GM23338 (cell line): ENCODE measurements around the gene CTAGE9. TPM values are rescaled to one million over a fixed set of nuclear protein-coding genes. Genes with fewer than 3 reads are reported as not detected.

ENCODE experiments used
- ATAC-seq: fragments of 200-7000 bp; cut with Tn5 transposase; 3 replicates; pipeline ENCODE4 v1.9.1; 2020
- DNase-seq: peaks from one replicate; pipeline ENCODE4 v3.0.0-alpha.2; 2015; ENCODE audit warnings: low spot score
- H2AFZ ChIP-seq: fragments of 200-600 bp; sonication (generic); 2 replicates; pipeline ENCODE4 v1.8.0; 2016; ENCODE audit warnings: antibody characterized with exemption, mild to moderate bottlenecking, moderate library complexity
- H3F3A ChIP-seq: fragments of 200-600 bp; sonication (generic); replicated peaks from 2 replicates; pipeline ENCODE4 v1.8.0; 2017; ENCODE audit warnings: antibody characterized with exemption, mixed run types, low read depth
- H3K27ac ChIP-seq: fragments of 200-600 bp; sonication (generic); 2 replicates; pipeline ENCODE4 v1.6.1; 2016; ENCODE audit warnings: low read depth
- H3K27me3 ChIP-seq: fragments of 200-600 bp; sonication (generic); 2 replicates; pipeline ENCODE4 v1.8.0; 2016; ENCODE audit warnings: mild to moderate bottlenecking, mixed run types, moderate library complexity; ENCODE audit not compliant: insufficient read depth
- H3K36me3 ChIP-seq: fragments of 200-600 bp; sonication (generic); 2 replicates; pipeline ENCODE4 v1.8.0; 2016; ENCODE audit warnings: mild to moderate bottlenecking; ENCODE audit not compliant: insufficient read depth
- H3K4me1 ChIP-seq: fragments of 200-600 bp; sonication (generic); 2 replicates; pipeline ENCODE4 v1.8.0; 2016; ENCODE audit warnings: mild to moderate bottlenecking, moderate library complexity; ENCODE audit not compliant: insufficient read depth
- H3K4me2 ChIP-seq: fragments of 200-600 bp; sonication (generic); 2 replicates; pipeline ENCODE4 v1.7.1; 2017; ENCODE audit warnings: mixed run types
- H3K4me3 ChIP-seq: fragments of 200-600 bp; sonication (generic); 2 replicates; pipeline ENCODE4 v1.6.1; 2016; ENCODE audit warnings: mixed run types
- H3K79me2 ChIP-seq: fragments of 200-600 bp; sonication (generic); replicated peaks from 2 replicates; pipeline ENCODE4 v1.8.0; 2017; ENCODE audit warnings: mild to moderate bottlenecking; ENCODE audit not compliant: insufficient read depth
- H3K9me2 ChIP-seq: fragments of 200-600 bp; sonication (generic); 2 replicates; pipeline ENCODE4 v1.8.0; 2017; ENCODE audit not compliant: insufficient read depth
- H4K20me1 ChIP-seq: fragments of 200-600 bp; sonication (generic); replicated peaks from 2 replicates; pipeline ENCODE4 v1.8.0; 2017; ENCODE audit warnings: mild to moderate bottlenecking; ENCODE audit not compliant: insufficient read depth
- H3K27ac Mint-ChIP-seq: 2 replicates; pipeline ENCODE4 v1.8.0; 2020; ENCODE audit warnings: inconsistent platforms, mild to moderate bottlenecking, moderate library complexity, mixed read lengths
- H3K27me3 Mint-ChIP-seq: 3 replicates; pipeline ENCODE4 v1.8.0; 2022; ENCODE audit warnings: low read depth, mild to moderate bottlenecking, moderate library complexity, mixed read lengths, inconsistent platforms; ENCODE audit not compliant: insufficient read depth, poor library complexity
- H3K36me3 Mint-ChIP-seq: 3 replicates; pipeline ENCODE4 v1.8.0; 2021; ENCODE audit warnings: low read depth, mild to moderate bottlenecking, inconsistent platforms, moderate library complexity, mixed read lengths
- H3K4me1 Mint-ChIP-seq: 3 replicates; pipeline ENCODE4 v1.8.0; 2020; ENCODE audit warnings: mild to moderate bottlenecking, inconsistent platforms, mixed read lengths
- H3K4me3 Mint-ChIP-seq: 3 replicates; pipeline ENCODE4 v1.8.0; 2021; ENCODE audit warnings: moderate library complexity, mild to moderate bottlenecking, inconsistent platforms, mixed read lengths
- H3K9me3 Mint-ChIP-seq: 3 replicates; pipeline ENCODE4 v1.8.0; 2020; ENCODE audit warnings: moderate library complexity, mild to moderate bottlenecking, inconsistent platforms, mixed read lengths
- CREB1 ChIP-seq: fragments of 250-450 bp; sonication (Bioruptor Pico); IDR thresholded peaks from 2 replicates; pipeline ENCODE4 v1.5.0; 2020; ENCODE audit warnings: low read depth, mild to moderate bottlenecking, moderate library complexity
- EZH2 ChIP-seq: fragments of 200-600 bp; sonication (generic); IDR thresholded peaks from one replicate; pipeline ENCODE4 v1.8.0; 2017; ENCODE audit warnings: antibody characterized with exemption, mild to moderate bottlenecking, low read depth; ENCODE audit not compliant: unreplicated experiment
- EZH2phosphoT487 ChIP-seq: fragments of 200-600 bp; sonication (generic); IDR thresholded peaks from one replicate; pipeline ENCODE4 v1.8.1; 2018; ENCODE audit warnings: antibody characterized with exemption; ENCODE audit not compliant: unreplicated experiment
- JUNB ChIP-seq: IDR thresholded peaks from one replicate; pipeline ENCODE4 v1.6.1; 2016; ENCODE audit warnings: antibody characterized with exemption; ENCODE audit not compliant: unreplicated experiment
- NANOG ChIP-seq: IDR thresholded peaks from 2 replicates; pipeline ENCODE4 v1.6.1; 2016; ENCODE audit warnings: antibody characterized with exemption, borderline replicate concordance
- POLR2AphosphoS5 ChIP-seq: IDR thresholded peaks from 2 replicates; pipeline ENCODE4 v1.6.1; 2016; ENCODE audit warnings: antibody characterized with exemption, low read depth
- STAT1 ChIP-seq: IDR thresholded peaks from one replicate; pipeline ENCODE4 v1.6.1; 2016; ENCODE audit warnings: antibody characterized with exemption; ENCODE audit not compliant: unreplicated experiment
- ZNF114 ChIP-seq: fragments of 250-450 bp; sonication (Bioruptor Pico); IDR thresholded peaks from 2 replicates; pipeline ENCODE4 v1.5.0; 2020; ENCODE audit warnings: mild to moderate bottlenecking, moderate library complexity
- ZNF331 ChIP-seq: fragments of 250-450 bp; sonication (Bioruptor Pico); IDR thresholded peaks from 2 replicates; pipeline ENCODE4 v1.5.0; 2020; ENCODE audit warnings: low read depth, mild to moderate bottlenecking, moderate library complexity
- polyA plus RNA-seq: library from polyadenylated mRNA; unstranded; fragments of >200 nt; fragmentation: Nextera tagmentation; extraction: Ambion mirVana; gene quantifications from 2 replicates; pipeline ENCODE4 v1.2.1, GENCODE V29; 2016
- total RNA-seq: library from RNA; depleted of rRNA; stranded (reverse); fragments of >200 nt; shearing (Covaris generic); gene quantifications from 2 replicates; pipeline ENCODE4 v1.2.3, GENCODE V29; 2014
- TF ChIP-seq, protein P1 (sequence below), 2 experiments: fragments of 200-600 bp in 1 of 2; sonication (generic) in 1 of 2; conservative IDR thresholded peaks; 2 replicates each; pipeline versions ENCODE4 v1.5.1 to v1.6.1; 2016 to 2017; ENCODE audit warnings: antibody characterized with exemption in 2 of 2, low read depth in 2 of 2, mild to moderate bottlenecking in 2 of 2, moderate library complexity in 1 of 2
- TF ChIP-seq, protein P2 (sequence below): IDR thresholded peaks from one replicate; pipeline ENCODE4 v1.6.1; 2018; ENCODE audit warnings: antibody characterized with exemption; ENCODE audit not compliant: unreplicated experiment
- TF ChIP-seq, protein P3 (sequence below): IDR thresholded peaks from 2 replicates; pipeline ENCODE4 v1.6.1; 2016; ENCODE audit warnings: antibody characterized with exemption
- TF ChIP-seq, protein P4 (sequence below): fragments of 250-450 bp; sonication (Bioruptor Pico); IDR thresholded peaks from 2 replicates; pipeline ENCODE4 v1.5.0; 2020; ENCODE audit warnings: mild to moderate bottlenecking, moderate library complexity

Gene CTAGE9
- total and polyA plus RNA-seq, 2 experiments from 2014 or later = 0.10 to 0.13 TPM

DNA sequence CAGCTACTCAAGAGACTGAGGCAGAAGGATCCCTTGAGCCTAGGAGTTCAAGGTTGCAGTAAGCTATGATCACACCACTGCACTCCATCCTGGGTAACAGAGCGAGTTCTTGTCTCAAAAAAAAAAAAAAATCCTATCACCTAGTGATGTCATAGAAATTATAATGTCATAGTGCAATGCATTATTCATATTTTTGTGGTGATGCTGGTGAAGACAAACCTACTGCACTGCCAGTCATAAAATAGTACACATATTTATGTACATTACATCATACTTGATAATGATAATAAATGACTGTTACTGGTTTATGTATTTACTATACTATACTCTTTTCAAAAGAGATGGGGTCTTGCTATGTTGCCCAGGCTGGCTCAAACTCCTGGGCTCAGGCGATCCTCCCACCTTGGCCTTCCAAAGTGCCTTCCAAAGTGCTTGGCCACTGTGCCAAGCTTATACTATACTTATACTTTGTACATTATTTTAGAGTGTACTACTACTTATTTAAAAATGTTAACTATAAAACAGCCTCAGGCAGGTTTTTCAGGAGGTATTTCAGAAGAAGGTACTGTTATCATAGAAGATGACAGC, 47.1 kb downstream of the CTAGE9 start:
- no peaks in the 10 kb centered on the region for H3K36me3 Mint-ChIP-seq
- Histone ChIP-seq H3F3A (no peaks in the 10 kb centered on the region), H3K27me3 (no peaks in the 10 kb centered on the region), H3K4me2 (no peak overlapping the region), H3K9me2 (no peaks in the 10 kb centered on the region), H2AFZ (no peak overlapping the region), H3K4me3 (no peak overlapping the region), H3K4me1 (no peaks in the 10 kb centered on the region), H3K36me3 (no peaks in the 10 kb centered on the region; the same call in 1 of the 2 replicates), H3K27ac (no peak overlapping the region), H4K20me1 (no peaks in the 10 kb centered on the region), H3K79me2 (no peaks in the 10 kb centered on the region)
- H3K4me1 Mint-ChIP-seq = no peaks in the 10 kb centered on the region
- H3K9me3 Mint-ChIP-seq = no peaks in the 10 kb centered on the region
- ATAC-seq (no peak), DNase-seq (no peak)
- no peak overlapping the region for H3K4me3 Mint-ChIP-seq
- H3K27me3 Mint-ChIP-seq = no peaks in the 10 kb centered on the region
- H3K27ac Mint-ChIP-seq = no peak overlapping the region
- TF ChIP-seq, protein P1, sequence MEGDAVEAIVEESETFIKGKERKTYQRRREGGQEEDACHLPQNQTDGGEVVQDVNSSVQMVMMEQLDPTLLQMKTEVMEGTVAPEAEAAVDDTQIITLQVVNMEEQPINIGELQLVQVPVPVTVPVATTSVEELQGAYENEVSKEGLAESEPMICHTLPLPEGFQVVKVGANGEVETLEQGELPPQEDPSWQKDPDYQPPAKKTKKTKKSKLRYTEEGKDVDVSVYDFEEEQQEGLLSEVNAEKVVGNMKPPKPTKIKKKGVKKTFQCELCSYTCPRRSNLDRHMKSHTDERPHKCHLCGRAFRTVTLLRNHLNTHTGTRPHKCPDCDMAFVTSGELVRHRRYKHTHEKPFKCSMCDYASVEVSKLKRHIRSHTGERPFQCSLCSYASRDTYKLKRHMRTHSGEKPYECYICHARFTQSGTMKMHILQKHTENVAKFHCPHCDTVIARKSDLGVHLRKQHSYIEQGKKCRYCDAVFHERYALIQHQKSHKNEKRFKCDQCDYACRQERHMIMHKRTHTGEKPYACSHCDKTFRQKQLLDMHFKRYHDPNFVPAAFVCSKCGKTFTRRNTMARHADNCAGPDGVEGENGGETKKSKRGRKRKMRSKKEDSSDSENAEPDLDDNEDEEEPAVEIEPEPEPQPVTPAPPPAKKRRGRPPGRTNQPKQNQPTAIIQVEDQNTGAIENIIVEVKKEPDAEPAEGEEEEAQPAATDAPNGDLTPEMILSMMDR (conservative IDR thresholded peaks at IDR 0.05; ENCODE audit: low read depth in 2 of 2) = no peak
- TF ChIP-seq STAT1 (no peak), ZNF114 (no peak), EZH2 (no peak), CREB1 (CRISPR knock-in tag) (no peak), POLR2AphosphoS5 (no peak), JUNB (no peak), ZNF331 (CRISPR knock-in tag) (no peak), EZH2phosphoT487 (no peak), NANOG (no peak)
- TF ChIP-seq, protein P2, sequence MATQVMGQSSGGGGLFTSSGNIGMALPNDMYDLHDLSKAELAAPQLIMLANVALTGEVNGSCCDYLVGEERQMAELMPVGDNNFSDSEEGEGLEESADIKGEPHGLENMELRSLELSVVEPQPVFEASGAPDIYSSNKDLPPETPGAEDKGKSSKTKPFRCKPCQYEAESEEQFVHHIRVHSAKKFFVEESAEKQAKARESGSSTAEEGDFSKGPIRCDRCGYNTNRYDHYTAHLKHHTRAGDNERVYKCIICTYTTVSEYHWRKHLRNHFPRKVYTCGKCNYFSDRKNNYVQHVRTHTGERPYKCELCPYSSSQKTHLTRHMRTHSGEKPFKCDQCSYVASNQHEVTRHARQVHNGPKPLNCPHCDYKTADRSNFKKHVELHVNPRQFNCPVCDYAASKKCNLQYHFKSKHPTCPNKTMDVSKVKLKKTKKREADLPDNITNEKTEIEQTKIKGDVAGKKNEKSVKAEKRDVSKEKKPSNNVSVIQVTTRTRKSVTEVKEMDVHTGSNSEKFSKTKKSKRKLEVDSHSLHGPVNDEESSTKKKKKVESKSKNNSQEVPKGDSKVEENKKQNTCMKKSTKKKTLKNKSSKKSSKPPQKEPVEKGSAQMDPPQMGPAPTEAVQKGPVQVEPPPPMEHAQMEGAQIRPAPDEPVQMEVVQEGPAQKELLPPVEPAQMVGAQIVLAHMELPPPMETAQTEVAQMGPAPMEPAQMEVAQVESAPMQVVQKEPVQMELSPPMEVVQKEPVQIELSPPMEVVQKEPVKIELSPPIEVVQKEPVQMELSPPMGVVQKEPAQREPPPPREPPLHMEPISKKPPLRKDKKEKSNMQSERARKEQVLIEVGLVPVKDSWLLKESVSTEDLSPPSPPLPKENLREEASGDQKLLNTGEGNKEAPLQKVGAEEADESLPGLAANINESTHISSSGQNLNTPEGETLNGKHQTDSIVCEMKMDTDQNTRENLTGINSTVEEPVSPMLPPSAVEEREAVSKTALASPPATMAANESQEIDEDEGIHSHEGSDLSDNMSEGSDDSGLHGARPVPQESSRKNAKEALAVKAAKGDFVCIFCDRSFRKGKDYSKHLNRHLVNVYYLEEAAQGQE = no peak
- TF ChIP-seq, protein P3, sequence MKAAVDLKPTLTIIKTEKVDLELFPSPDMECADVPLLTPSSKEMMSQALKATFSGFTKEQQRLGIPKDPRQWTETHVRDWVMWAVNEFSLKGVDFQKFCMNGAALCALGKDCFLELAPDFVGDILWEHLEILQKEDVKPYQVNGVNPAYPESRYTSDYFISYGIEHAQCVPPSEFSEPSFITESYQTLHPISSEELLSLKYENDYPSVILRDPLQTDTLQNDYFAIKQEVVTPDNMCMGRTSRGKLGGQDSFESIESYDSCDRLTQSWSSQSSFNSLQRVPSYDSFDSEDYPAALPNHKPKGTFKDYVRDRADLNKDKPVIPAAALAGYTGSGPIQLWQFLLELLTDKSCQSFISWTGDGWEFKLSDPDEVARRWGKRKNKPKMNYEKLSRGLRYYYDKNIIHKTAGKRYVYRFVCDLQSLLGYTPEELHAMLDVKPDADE = no peak
- TF ChIP-seq, protein P4, sequence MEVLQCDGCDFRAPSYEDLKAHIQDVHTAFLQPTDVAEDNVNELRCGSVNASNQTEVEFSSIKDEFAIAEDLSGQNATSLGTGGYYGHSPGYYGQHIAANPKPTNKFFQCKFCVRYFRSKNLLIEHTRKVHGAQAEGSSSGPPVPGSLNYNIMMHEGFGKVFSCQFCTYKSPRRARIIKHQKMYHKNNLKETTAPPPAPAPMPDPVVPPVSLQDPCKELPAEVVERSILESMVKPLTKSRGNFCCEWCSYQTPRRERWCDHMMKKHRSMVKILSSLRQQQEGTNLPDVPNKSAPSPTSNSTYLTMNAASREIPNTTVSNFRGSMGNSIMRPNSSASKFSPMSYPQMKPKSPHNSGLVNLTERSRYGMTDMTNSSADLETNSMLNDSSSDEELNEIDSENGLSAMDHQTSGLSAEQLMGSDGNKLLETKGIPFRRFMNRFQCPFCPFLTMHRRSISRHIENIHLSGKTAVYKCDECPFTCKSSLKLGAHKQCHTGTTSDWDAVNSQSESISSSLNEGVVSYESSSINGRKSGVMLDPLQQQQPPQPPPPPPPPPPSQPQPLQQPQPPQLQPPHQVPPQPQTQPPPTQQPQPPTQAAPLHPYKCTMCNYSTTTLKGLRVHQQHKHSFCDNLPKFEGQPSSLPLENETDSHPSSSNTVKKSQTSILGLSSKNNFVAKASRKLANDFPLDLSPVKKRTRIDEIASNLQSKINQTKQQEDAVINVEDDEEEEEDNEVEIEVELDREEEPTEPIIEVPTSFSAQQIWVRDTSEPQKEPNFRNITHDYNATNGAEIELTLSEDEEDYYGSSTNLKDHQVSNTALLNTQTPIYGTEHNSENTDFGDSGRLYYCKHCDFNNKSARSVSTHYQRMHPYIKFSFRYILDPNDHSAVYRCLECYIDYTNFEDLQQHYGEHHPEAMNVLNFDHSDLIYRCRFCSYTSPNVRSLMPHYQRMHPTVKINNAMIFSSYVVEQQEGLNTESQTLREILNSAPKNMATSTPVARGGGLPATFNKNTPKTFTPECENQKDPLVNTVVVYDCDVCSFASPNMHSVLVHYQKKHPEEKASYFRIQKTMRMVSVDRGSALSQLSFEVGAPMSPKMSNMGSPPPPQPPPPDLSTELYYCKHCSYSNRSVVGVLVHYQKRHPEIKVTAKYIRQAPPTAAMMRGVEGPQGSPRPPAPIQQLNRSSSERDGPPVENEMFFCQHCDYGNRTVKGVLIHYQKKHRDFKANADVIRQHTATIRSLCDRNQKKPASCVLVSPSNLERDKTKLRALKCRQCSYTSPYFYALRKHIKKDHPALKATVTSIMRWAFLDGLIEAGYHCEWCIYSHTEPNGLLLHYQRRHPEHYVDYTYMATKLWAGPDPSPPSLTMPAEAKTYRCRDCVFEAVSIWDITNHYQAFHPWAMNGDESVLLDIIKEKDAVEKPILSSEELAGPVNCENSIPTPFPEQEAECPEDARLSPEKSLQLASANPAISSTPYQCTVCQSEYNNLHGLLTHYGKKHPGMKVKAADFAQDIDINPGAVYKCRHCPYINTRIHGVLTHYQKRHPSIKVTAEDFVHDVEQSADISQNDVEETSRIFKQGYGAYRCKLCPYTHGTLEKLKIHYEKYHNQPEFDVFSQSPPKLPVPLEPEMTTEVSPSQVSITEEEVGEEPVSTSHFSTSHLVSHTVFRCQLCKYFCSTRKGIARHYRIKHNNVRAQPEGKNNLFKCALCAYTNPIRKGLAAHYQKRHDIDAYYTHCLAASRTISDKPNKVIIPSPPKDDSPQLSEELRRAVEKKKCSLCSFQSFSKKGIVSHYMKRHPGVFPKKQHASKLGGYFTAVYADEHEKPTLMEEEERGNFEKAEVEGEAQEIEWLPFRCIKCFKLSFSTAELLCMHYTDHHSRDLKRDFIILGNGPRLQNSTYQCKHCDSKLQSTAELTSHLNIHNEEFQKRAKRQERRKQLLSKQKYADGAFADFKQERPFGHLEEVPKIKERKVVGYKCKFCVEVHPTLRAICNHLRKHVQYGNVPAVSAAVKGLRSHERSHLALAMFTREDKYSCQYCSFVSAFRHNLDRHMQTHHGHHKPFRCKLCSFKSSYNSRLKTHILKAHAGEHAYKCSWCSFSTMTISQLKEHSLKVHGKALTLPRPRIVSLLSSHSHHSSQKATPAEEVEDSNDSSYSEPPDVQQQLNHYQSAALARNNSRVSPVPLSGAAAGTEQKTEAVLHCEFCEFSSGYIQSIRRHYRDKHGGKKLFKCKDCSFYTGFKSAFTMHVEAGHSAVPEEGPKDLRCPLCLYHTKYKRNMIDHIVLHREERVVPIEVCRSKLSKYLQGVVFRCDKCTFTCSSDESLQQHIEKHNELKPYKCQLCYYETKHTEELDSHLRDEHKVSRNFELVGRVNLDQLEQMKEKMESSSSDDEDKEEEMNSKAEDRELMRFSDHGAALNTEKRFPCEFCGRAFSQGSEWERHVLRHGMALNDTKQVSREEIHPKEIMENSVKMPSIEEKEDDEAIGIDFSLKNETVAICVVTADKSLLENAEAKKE (CRISPR knock-in tag) = no peak
